Measurements from ENCODE around the gene GPAT3.
"Not testable (repeated sequence)": the region's sequence is repeated elsewhere in the genome, so short reads cannot be mapped to it uniquely, and the experiment has no call there.

The GPAT3 gene

DNA sequence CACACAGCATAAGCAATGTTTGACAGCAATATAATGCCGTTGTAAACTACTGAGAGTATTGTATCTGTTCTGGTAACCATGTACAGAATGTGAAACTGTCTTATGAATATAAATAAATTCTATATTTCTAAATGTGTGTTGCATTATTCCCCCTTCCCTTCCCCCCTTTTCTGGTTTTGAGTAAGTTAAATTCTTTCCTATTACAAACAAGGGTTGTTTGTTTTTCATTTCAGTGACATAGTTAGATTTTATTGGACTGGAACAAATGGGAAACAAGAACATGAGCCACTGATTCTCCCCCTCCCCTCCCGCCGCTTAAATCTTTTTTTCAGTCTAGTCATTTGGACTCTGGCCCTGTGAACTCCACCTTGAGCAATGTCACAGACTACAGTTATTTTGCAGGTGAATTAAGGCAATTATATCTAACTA is 69.8 kb downstream of the GPAT3 start:
- DNase-seq = no peak

DNA sequence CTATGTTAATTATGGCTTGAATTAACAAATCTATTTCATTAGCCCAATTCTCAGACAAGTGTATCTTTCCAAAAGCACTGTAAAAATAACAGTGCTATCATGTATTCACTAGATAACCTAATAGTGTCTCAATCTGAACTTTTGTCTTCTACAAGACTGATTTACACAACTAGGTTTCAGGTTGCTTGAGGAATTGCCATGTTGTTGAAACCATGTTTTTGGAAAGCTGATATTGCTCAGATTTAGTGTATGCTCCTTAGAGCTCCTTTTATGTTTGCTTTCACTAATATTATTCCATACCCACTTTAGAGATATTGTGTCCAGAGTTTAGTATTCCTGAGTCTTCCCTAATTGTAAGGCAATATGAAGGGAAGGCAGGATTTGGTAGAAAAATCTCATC is 70.6 kb downstream of the GPAT3 start:
- DNase-seq = no peak

DNA sequence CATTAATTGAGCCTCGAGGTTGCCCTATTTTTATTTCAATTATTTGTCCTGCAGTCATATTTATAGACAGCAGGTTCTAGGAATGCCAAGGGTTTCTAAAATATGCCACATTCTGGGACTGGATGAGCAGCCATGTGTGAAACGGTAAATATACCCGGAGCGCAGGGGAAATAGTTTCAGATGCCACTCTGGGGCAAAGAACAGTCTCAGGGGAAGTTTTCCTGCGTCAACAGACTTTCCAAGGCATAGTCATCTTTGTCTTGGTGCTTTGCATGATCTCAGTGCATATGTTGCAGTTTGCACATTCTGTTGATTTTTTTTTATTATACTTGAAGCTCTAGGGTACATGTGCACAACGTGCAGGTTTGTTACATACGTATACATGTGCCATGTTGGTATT is 71.0 kb downstream of the GPAT3 start:
- no peak for DNase-seq

DNA sequence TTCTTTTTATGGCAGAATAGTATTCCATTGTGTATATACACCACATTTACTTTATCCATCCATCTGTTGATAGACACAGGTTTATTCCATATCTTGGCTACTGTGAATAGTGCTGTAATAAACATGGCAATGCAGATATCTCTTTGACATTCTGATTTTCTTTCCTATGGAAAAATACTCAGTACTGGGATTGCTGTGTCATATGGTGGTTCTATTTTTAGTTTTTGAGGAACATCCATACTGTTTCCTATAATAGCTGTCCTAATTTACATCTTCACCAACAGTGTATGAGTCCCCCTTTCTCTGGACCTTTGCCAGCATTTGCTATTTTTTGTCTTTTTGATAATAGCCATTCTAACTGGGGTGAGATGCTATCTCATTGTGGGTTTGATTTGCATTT is 73.5 kb downstream of the GPAT3 start:
- no peak for DNase-seq

DNA sequence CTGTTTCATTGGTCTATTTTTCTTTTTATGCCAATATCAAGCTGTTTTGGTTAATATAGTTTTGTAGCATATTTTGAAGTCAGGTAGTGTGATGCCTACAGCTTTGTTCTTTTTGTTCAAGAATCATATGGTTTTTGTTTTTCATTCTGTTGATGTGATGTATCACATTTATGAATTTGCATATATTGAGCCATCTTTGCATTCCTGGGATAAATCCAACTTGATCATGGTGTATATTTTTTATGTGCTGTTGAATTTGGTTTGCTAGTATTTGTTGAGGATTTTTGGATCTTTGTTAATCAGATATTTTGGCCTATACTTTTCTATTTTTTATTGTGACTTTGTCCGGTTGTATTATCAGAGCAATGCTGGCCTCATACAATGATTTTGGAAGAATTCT is 74.8 kb downstream of the GPAT3 start:
- DNase-seq = no peak

DNA sequence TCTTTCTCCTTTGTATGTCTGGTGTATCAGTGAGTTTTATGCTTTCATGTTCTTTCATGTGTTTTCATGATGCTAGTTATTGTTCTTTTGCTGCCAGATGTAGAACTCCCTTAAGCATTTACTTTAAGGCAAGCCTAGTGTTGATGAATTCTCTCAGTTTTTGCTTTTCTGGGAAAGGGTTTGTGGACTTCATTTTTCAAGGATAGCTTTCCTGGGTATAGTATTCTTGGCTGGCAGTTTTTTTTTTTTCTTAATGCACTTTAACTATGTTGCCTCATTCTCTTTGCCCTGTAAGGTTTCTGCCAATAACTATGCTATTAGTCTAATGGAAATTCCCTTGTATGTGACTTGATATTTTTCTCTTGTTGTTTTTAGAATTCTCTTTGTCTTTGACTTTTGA is 77.1 kb downstream of the GPAT3 start:
- no peak for DNase-seq

DNA sequence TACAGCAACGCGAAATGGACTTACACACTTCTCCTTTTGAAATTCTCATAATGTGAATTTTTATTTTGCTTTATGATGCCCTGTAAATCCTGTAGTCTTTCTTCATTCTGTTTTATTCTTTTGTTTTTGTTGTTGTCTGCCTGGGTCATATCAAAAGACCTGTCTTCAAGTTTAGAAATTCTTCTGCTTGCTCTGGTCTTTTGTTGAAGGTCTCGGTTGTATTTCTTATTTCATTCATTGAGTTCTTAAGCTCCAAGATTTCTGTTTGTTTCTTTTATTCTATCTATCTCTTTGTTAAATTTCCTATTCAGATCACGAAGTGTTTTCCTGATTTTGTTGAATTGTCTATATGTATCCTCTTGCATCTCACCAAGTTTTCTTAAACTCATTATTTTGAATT is 78.1 kb downstream of the GPAT3 start:
- DNase-seq = no peak

DNA sequence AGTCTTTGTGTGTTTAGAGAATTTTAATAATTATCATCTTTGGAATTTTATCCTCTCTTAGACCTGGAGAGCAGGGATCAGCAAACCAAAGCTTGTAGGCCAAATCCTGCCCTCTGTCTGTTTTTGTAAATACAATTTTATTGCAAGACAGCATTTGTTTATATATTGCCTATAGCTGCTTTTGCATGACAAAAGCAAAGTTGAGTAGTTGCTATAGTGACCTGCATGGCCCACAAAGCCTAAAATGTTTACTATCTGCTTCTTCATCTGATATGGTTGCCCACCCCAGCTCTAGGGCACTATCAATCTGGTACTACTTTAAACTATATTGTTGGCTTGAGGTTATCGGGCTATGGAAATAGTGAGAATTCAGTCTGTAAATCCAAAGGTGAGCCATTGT is 80.3 kb downstream of the GPAT3 start:
- no peak for DNase-seq

DNA sequence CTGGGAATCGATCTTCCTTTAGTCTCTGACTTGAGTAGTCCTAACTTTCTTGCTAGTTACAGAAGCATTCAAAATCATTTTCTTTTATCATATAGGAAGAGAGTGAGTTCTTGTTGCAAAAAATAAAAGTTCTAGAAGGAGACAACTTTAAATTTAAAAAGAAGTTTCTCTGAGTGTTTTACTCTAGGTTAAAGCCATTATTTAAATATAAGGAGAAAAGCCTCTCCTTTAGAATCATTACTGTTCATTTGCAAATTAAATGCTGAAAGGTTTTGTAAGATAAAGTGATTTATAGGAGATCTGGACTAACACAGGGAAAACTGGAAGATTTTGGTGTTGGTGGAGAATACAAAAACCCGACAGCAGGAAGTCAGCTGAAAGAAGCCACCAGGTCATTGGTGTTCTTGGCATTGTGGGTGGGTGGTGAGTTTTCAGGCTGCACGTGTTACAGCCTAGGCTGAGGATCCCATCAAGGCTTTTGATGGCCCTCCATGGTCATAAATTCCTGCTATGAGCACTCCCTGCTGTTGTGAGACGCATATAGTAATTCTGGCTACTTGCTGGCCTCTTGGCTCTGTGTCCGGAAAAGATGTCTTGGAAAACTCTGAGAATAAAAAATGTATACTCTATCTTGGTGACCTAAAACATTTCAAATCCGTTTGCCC is 81.6 kb downstream of the GPAT3 start:
- DNase-seq = no peak

DNA sequence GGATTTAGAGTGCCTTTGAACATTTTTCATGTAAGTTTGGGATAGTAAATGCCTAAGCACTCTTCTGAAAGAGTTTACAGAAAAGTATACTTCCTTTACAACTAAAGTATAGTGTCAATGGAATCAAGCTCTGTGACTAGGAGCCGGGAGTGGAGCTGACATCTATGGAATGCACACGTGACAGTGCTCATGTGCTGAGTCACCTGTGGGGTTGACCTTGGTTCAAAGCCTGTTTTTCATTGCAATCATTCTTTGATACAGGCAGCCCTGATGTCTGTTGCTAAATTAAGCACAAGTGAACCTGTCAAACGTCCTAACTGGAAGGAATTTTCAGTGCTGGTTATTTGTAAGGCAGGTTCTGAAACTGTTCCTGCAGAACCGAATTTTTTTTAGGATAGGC is 82.5 kb downstream of the GPAT3 start:
- DNase-seq = no peak

DNA sequence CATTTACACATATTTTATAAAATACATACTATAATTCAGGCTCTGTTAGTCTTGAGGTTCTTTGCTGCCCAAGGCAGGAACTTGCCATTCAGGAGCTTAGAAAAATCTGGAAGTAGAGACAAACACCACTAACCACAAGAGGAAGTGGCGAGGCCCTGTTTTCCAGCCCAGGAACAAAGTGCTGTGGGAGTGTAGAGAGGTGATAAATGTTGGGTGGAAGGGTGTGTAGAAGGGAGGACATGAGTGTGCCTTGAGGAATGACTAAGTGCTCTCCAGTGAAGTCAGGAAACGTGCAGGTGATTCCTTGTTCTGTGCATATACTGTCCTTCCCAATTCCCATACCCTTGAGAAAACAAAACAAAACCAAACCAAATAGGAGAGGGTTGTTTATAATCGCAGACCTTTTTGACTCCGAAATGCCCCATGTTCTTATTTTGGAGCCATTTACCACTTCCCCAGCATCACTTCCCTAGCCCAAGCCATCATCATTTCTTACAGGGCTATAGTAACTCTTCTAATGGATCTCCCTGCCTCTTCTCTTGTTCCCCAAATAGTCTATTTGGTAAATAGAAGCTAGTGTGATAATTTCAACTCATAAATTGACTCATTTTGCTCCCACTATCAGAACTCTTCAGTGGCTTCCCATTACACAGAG is 83.2 kb downstream of the GPAT3 start:
- DNase-seq = no peak

DNA sequence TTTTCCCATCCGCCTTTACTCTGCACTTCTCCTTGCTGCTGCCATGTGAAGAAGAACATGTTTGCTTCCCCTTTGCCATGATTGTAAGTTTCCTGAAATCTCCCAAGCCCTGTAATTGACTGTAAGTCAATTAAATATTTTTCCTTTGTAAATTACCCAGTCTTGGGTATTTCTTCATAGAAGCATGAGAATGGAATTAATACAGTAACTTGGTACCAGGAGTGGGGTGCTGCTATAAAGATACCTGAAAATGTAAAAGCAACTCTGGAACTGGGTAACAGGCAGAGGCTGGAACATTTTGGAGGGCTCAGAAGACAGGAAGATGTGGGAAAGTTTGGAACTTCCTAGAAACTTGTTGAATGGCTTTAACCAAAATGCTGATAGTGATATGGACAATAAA is 86.2 kb downstream of the GPAT3 start:
- DNase-seq = not testable (repeated sequence)

DNA sequence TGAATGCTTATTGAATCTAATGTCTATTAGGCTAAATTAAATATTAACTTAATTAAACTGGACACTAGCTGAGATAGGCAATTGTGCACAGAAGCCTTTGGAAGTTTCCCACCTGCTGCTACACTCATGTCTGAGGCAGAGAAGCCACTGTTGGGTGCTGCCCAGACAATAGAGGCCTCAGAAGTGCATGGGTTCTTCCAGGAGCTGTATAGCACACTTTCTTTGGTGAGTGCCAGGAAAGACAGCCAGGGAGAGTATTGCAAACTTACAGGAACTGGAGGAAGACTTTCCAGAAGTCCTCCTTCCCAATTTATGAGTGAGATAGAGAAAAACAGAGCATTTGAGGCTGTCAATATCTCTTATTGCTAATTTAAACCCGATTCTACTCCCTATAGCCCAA is 89.9 kb downstream of the GPAT3 start:
- no peak for DNase-seq

DNA sequence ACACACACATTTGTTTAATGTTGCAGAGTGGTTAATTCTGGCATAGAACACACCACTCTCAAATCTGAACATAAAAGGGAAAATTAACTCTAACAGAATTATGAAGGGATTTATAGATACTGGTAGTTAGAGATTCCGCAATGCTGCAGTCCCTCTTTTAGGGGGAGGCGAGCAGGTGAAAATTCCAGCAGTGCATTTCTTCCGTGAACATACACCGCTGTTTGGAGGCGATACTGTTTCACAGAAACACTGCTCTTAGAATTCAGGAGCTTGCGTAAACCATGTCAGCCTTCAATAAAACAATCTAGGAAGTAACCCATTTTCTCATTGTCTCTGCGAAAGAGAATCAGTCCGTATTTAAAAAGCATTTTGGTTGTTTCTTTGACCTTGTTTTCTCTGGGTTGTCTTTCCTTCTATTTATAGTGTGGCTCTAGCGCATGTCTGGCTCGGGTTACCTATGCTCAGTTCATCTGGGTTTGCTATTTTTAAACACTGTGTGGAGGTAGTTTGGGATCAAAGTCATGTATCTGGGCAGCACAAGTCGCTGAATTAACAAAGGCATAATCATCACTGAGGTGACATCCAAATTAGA is 90.4 kb downstream of the GPAT3 start:
- no peak for DNase-seq

DNA sequence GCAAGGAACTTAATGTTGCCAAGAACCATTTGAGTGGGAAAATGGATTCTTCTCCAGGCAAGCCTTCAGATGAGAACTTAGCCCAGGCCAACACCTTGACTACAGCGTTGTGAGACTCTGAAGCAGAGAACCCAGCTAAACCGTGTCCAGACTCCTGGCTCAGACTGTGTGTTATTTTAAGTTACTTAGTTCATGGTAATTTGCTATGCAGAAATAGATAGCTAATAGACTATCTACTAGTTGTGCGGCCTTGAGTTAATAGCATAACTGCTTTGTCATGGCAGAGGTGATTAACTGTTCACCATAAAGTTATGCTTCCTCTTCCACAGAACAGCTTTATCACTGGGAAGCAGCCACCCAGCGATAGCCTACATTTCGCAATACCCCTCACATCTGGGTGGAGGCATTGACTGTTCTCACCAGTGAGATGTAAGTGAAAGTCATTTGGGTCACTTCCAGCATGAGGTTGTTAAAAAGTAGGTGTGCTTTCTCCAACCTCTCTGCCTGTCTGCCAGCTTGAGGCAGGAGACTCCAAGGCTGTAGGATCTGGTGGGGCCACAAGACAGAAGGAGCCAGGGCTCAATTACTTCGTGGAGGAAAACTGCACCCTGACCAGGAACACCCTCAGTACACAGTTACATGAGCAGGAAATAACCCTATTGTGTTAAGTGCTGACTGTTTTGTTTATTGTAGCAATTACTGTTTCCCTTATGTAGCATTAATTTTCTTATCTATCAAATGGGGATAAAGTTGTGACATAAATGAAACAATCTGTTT is 94.2 kb downstream of the GPAT3 start:
- no peak for DNase-seq

DNA sequence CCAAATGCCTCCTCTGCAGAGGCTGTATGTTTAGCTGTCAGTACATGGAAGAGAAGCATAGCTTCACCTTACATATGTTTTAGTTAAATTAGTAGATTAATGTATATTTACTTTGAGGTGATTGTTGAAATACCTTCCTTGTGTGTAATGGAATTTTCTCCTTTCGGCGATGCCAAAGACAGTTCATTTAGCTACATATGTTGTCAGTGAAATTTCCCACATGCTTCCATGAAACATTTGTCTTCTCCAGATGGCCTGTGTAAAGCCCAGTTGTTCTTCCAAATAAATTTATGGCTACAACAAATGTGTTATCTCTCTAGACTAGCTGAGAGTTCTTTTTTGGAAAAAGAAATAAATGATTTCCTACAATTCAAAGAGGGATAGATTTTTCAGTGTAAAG is 95.2 kb downstream of the GPAT3 start:
- no peak for DNase-seq

DNA sequence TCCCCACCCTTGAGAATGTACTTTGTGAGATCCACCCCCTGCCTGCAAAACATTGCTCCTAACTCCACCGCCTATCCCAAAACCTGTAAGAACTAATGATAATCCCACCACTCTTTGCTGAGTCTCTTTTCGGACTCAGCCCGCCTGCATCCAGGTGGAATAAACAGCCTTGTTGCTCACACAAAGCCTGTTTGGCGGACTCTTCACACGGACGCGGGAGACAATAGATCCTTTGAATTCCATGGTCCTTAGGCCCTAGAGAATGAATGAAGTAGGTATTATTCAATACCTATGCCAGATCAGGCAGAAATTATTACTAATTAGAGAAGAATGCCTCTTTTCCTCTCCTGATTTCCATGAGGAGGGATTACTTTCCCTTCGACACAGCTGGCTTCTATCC is 101.0 kb downstream of the GPAT3 start:
- no peak for DNase-seq

DNA sequence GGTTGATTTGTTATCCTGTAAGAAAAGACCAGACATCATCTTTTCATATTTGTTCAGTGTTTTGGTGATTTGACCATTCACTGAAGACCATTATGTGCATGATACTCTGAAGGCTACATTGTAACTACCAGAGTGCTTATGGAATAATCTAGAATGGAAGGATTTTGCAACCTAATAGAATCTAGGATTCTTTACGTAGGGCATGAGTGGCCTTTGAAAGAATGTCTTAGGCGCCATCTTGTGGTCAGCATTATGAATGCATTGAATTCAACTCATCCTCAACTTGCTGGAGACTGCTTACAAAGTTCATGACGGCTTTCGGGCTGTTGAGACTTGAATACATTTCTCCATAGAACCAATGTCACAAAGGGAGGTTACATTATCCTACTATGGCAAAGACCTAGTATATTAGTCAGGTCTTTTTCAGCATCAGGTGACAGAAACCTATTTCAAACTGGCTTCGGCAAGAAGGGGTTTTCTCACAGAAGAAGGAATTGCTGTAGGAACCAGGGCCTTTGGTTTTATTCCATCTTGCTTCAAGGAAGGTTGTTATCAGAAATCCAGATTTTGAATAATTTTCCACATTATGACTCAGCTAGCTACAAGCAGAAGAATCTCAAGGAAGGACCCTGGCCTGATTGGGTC is 104.1 kb downstream of the GPAT3 start:
- DNase-seq = peak; percentile 36 to 39

DNA sequence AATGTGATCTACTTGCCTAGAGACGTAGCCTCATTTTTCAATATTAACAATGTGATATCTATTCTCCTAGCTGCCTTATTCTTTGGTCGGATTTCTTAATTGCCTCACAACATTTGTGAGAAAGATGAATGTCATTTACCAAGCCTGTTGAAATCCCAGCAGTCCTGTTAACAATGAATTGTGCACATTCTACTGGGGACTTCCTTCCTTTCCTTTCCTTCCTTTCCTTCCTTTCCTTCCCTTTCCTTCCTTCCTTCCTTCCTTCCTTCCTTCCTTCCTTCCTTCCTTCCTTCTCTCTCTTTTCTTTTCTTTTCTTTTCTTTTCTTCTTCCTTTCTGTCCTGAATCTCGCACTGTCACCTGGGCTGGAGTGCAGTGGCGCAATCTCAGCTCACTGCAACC is 107.1 kb downstream of the GPAT3 start:
- no peak for DNase-seq

DNA sequence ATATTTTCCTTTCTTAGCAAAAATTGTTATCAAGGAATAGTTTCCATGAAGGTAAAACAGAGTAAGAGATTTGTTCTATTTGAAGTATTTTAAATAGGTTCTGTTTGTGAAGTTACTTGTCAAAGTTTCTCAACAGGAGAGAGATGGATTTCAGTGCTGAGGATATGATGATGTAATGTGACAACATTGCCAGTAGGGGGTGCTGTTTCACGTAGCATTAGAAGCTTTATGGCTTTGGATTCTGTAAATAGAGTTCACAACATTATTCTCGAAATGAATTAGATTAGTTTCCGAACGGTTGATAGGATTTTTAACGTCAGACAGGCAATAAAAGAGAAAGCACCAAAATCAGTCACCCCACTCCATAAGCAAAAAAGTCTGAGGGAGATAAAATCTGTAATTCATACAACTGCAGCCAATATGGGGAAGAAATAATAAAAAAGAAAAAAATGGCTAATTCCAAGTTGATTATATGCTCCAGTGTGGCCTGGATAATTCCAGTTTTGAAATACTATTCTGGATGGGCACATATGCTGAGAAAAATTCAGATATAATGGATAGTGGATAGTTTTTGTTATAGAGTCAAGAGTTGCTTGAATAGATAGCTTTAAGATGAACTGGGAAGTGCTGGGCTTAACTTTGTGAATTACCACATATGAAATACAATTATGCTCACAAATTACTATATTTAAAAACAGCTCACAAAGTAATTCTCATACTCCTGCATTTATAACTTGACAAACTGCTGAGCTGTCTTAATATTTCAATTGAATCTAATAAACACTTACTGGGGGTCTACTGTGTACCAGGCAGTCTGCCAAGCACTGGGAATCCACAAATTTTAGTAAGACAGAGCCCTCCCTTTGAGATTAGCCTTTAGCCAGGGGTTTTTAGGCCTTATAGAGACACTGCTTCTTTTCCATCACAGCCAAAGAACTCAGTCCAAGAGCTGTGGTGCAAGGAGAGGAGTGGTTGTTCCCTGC is 109.1 kb downstream of the GPAT3 start:
- peak; percentile 30 to 33 for DNase-seq

DNA sequence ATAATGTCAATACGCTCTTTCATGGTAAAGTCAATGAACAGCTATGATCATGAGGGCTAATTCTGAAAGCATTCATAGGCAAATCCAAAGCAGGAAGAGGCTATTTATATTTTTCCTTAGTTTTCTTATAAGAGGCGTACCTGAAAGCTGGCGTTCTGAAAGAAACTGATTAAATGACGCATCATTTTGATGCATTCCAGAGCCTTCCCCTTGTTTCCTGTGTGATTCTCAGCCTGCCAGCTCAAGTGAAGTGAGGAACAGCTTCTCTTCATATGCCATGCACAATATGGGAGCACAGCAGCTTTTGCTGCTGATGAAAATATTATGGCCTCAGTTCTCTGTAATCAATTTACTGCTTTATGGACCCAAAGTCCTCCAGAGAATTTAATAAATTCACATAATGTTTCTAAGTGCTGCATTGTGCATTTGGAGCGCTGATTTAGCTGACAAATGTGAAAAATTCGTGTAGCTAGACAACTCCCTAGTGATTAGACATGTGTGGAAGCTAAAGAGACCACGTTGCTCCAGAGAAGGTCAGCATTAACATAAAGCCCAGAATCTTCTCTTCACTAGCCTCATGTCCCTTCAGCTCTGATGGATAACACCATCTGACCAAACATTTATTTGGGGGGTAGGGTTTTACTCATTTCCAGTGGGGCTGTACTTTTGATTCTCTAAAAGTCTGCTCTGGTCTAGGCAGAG is 110.8 kb downstream of the GPAT3 start:
- DNase-seq = no peak
